Prostate gland (tissue), 2 donors: Measurements from ENCODE around the gene SGK2. TPM values are rescaled to one million over a fixed set of nuclear protein-coding genes. Genes with fewer than 3 reads are reported as not detected.

ENCODE experiments used
- DNase-seq: peaks from one replicate; pipeline ENCODE4 v3.0.0-alpha.2; 2019; ENCODE audit warnings: low spot score
- H3K27ac ChIP-seq, 2 donors: fragments of 200-600 bp; sonication (generic); 2 replicates each; pipeline ENCODE4 v1.5.1; 2017 to 2019
- H3K27me3 ChIP-seq: fragments of 200-600 bp; sonication (generic); replicated peaks from 2 replicates; pipeline ENCODE4 v1.5.1; 2019; ENCODE audit not compliant: insufficient read depth
- H3K36me3 ChIP-seq, 2 donors: fragments of 200-600 bp; sonication (generic); 1 replicate in 1 of 2; 2 replicates in 1 of 2; pipeline versions ENCODE4 v1.5.1 to v1.8.1; 2017 to 2019
- H3K4me1 ChIP-seq: fragments of 200-600 bp; sonication (generic); replicated peaks from 2 replicates; pipeline ENCODE4 v1.5.1; 2019
- H3K4me3 ChIP-seq, 2 donors: fragments of 200-600 bp; sonication (generic); 2 replicates each; pipeline ENCODE4 v1.5.1; 2017 to 2019
- H3K9me3 ChIP-seq: fragments of 200-600 bp; sonication (generic); 2 replicates; pipeline ENCODE4 v1.5.1; 2017
- CTCF ChIP-seq, 4 experiments: fragments of 200-600 bp in 2 of 4; fragments of 450-650 bp in 2 of 4; sonication (generic) in 2 of 4; IDR thresholded peaks; 1 replicate in 3 of 4; 2 replicates in 1 of 4; pipeline ENCODE4 v1.5.1; 2016 to 2019; ENCODE audit warnings: antibody characterized with exemption in 4 of 4, mild to moderate bottlenecking in 2 of 4, moderate library complexity in 2 of 4
- POLR2A ChIP-seq: fragments of 450-650 bp; IDR thresholded peaks from one replicate; pipeline ENCODE4 v1.6.1; 2016; ENCODE audit warnings: antibody characterized with exemption, mild to moderate bottlenecking
- POLR2AphosphoS5 ChIP-seq: sonication (generic); formaldehyde crosslinking; IDR thresholded peaks from one replicate; pipeline ENCODE4 v1.6.1; 2017; ENCODE audit warnings: antibody characterized with exemption
- WGBS: methylation state at CpG from one replicate; pipeline ENCODE4 v1.1.5; 2018; 5-methylcytosine and 5-hydroxymethylcytosine counted together
- intact Hi-C: fragments of 100-400 bp; cut with DNase I; formaldehyde crosslinking; loops from one replicate; pipeline ENCODE4 v1.14.2; 2022
- total RNA-seq, 2 donors: library from RNA; depleted of rRNA; stranded (reverse); fragments of >200 nt; gene quantifications; one replicate each; pipeline ENCODE4 v1.1.0, GENCODE V29; 2016

SGK2 gene
- total RNA-seq, 2 donors from 2014 or later, result 0.68 to 4.5 TPM

GRCh38 chr20:43531091-43531443, 27.8 kb upstream of the SGK2 start:
- Histone ChIP-seq H3K4me1 (no peaks in the 10 kb centered on the region), H3K27me3 (no peaks in the 10 kb centered on the region), H3K4me3 (no peak overlapping the region), H3K27ac (no peak overlapping the region), H3K9me3 (no peaks in the 10 kb centered on the region), H3K36me3 (no peaks in the 10 kb centered on the region)
- no peak for TF ChIP-seq POLR2AphosphoS5
- no peak for TF ChIP-seq POLR2A
- no peak for TF ChIP-seq CTCF (IDR thresholded peaks at IDR 0.05)
- intact Hi-C loops, result no loop called here
- DNase-seq, result no peak

GRCh38 chr20:43532416-43533055, 26.3 kb upstream of the SGK2 start:
- Histone ChIP-seq H3K27ac (no peak overlapping the region), H3K4me1 (no peaks in the 10 kb centered on the region), H3K27me3 (no peaks in the 10 kb centered on the region), H3K36me3 (no peaks in the 10 kb centered on the region), H3K4me3 (no peak overlapping the region), H3K9me3 (no peaks in the 10 kb centered on the region)
- intact Hi-C loops, result no loop called here
- WGBS, result 95% methylated on average over 9 of the region's 9 CpGs
- DNase-seq, result no peak
- TF ChIP-seq POLR2AphosphoS5, result no peak
- TF ChIP-seq CTCF (IDR thresholded peaks at IDR 0.05), result no peak
- TF ChIP-seq POLR2A, result no peak

GRCh38 chr20:43533060-43533459, 25.8 kb upstream of the SGK2 start:
- intact Hi-C loops, result no loop called here
- TF ChIP-seq POLR2A (no peak), POLR2AphosphoS5 (no peak), CTCF (IDR thresholded peaks at IDR 0.05) (no peak)
- Histone ChIP-seq H3K27ac (no peak overlapping the region), H3K27me3 (no peaks in the 10 kb centered on the region), H3K36me3 (no peaks in the 10 kb centered on the region), H3K4me1 (no peaks in the 10 kb centered on the region), H3K4me3 (no peak overlapping the region), H3K9me3 (no peaks in the 10 kb centered on the region)
- DNase-seq, result no peak

GRCh38 chr20:43534016-43534415, 24.8 kb upstream of the SGK2 start:
- no peak for DNase-seq
- Histone ChIP-seq H3K4me3 (no peak overlapping the region), H3K36me3 (no peaks in the 10 kb centered on the region), H3K4me1 (no peaks in the 10 kb centered on the region), H3K27ac (no peak overlapping the region), H3K9me3 (no peaks in the 10 kb centered on the region), H3K27me3 (no peaks in the 10 kb centered on the region)
- intact Hi-C loops, result no loop called here
- 95% methylated on average over 7 of the region's 7 CpGs for WGBS
- no peak for TF ChIP-seq POLR2A
- no peak for TF ChIP-seq CTCF (IDR thresholded peaks at IDR 0.05)
- no peak for TF ChIP-seq POLR2AphosphoS5

- intact Hi-C loops, result loop anchor here (5.0 kb wide), 2 partner anchors 547 to 657 kb away; no protein-coding TSS in a partner anchor
- no peak for TF ChIP-seq POLR2AphosphoS5
- no peak for TF ChIP-seq POLR2A
- no peak for TF ChIP-seq CTCF (IDR thresholded peaks at IDR 0.05)
- 95% methylated on average over 8 of the region's 8 CpGs for WGBS
- Histone ChIP-seq H3K36me3 (no peaks in the 10 kb centered on the region), H3K27me3 (no peaks in the 10 kb centered on the region), H3K9me3 (no peaks in the 10 kb centered on the region), H3K27ac (no peak overlapping the region), H3K4me1 (no peaks in the 10 kb centered on the region), H3K4me3 (no peak overlapping the region)
- no peak for DNase-seq
Observed at GRCh38 chr20:43534791-43535350, 24.0 kb upstream of the SGK2 start.
